WTC11 (cell line): ENCODE results near the gene TSBP1. TPM values are rescaled to one million over a fixed set of nuclear protein-coding genes. Genes with fewer than 3 reads are reported as not detected.

Source experiments
- ATAC-seq: fragments of 200-7000 bp; cut with Tn5 transposase; 2 replicates; pipeline ENCODE4 v1.10.0; 2021; ENCODE audit warnings: mild to moderate bottlenecking, moderate library complexity
- CTCF ChIA-PET: fragments of 300-600 bp; sonication (Branson Sonifier 250); formaldehyde crosslinking; loops from one replicate; lab custom pipeline; 2021; ENCODE audit warnings: antibody characterized with exemption; lab: Charles Lee
- POLR2A ChIA-PET: fragments of 350-600 bp; sonication (Branson Sonifier 250); formaldehyde crosslinking; loops from one replicate; lab custom pipeline; 2021; ENCODE audit warnings: antibody characterized with exemption; lab: Charles Lee
- DNase-seq: peaks from one replicate; pipeline ENCODE4 v3.0.0; 2021; ENCODE audit warnings: low spot score
- H3K27ac Mint-ChIP-seq: 2 replicates; pipeline ENCODE4 v1.8.0; 2021; ENCODE audit warnings: mixed read lengths
- H3K27me3 Mint-ChIP-seq: 2 replicates; pipeline ENCODE4 v1.8.0; 2021; ENCODE audit warnings: low read depth, mild to moderate bottlenecking, moderate library complexity, mixed read lengths
- H3K36me3 Mint-ChIP-seq: 2 replicates; pipeline ENCODE4 v1.8.0; 2021; ENCODE audit warnings: mixed read lengths
- H3K4me1 Mint-ChIP-seq: 2 replicates; pipeline ENCODE4 v1.8.0; 2022; ENCODE audit warnings: mixed read lengths
- H3K4me3 Mint-ChIP-seq: 2 replicates; pipeline ENCODE4 v1.8.0; 2021; ENCODE audit warnings: mild to moderate bottlenecking, moderate library complexity, mixed read lengths
- H3K9me3 Mint-ChIP-seq: 2 replicates; pipeline ENCODE4 v1.8.0; 2021; ENCODE audit warnings: mixed read lengths
- AR ChIP-seq: fragments of 250-450 bp; sonication (Bioruptor Pico); IDR thresholded peaks from 2 replicates; pipeline ENCODE4 v1.9.0; 2021; ENCODE audit warnings: mild to moderate bottlenecking
- CBFB ChIP-seq: sonication (generic); formaldehyde crosslinking; IDR thresholded peaks from 2 replicates; pipeline ENCODE4 v1.8.1; 2022; ENCODE audit warnings: mild to moderate bottlenecking, low read depth, missing genetic modification reagents
- CDX4 ChIP-seq: fragments of 250-450 bp; sonication (Bioruptor Pico); IDR thresholded peaks from 2 replicates; pipeline ENCODE4 v1.9.0; 2021; ENCODE audit warnings: moderate library complexity, mild to moderate bottlenecking, inconsistent platforms, borderline replicate concordance
- ERG ChIP-seq: fragments of 250-450 bp; sonication (Bioruptor Pico); IDR thresholded peaks from 2 replicates; pipeline ENCODE4 v1.8.0; 2021; ENCODE audit warnings: mild to moderate bottlenecking
- JUN ChIP-seq: sonication (generic); formaldehyde crosslinking; IDR thresholded peaks from 2 replicates; pipeline ENCODE4 v1.8.0; 2023; ENCODE audit warnings: mild to moderate bottlenecking, missing genetic modification reagents
- MAX ChIP-seq: sonication (generic); formaldehyde crosslinking; IDR thresholded peaks from 2 replicates; pipeline ENCODE4 v1.8.0; 2022; ENCODE audit warnings: mild to moderate bottlenecking, missing genetic modification reagents
- MXD4 ChIP-seq: fragments of 250-450 bp; sonication (Bioruptor Pico); IDR thresholded peaks from 2 replicates; pipeline ENCODE4 v1.8.0; 2021; ENCODE audit warnings: mild to moderate bottlenecking, moderate library complexity, borderline replicate concordance
- NFE2L1 ChIP-seq: sonication (generic); formaldehyde crosslinking; IDR thresholded peaks from 2 replicates; pipeline ENCODE4 v1.8.1; 2023; ENCODE audit warnings: missing genetic modification reagents
- SMAD3 ChIP-seq: sonication (generic); formaldehyde crosslinking; IDR thresholded peaks from 2 replicates; pipeline ENCODE4 v1.8.0; 2022; ENCODE audit warnings: missing genetic modification reagents, mild to moderate bottlenecking, borderline replicate concordance
- TEAD4 ChIP-seq: sonication (generic); formaldehyde crosslinking; IDR thresholded peaks from 2 replicates; pipeline ENCODE4 v1.8.0; 2022; ENCODE audit warnings: mild to moderate bottlenecking, missing genetic modification reagents
- USF2 ChIP-seq: sonication (generic); formaldehyde crosslinking; IDR thresholded peaks from 2 replicates; pipeline ENCODE4 v1.8.1; 2023; ENCODE audit warnings: mild to moderate bottlenecking, missing genetic modification reagents, moderate library complexity
- ZNF317 ChIP-seq: sonication (generic); formaldehyde crosslinking; IDR thresholded peaks from 2 replicates; pipeline ENCODE4 v1.8.1; 2023; ENCODE audit warnings: low read depth, mild to moderate bottlenecking, moderate library complexity, missing genetic modification reagents, borderline replicate concordance
- ZNF425 ChIP-seq: fragments of 250-450 bp; sonication (Bioruptor Pico); conservative IDR thresholded peaks from 2 replicates; pipeline ENCODE4 v1.9.0; 2021; ENCODE audit warnings: mild to moderate bottlenecking
- total RNA-seq: library from RNA; stranded (reverse); gene quantifications from 3 replicates; pipeline ENCODE4 v1.2.3, GENCODE V29; 2021
- TF ChIP-seq, protein P1 (sequence below): sonication (generic); formaldehyde crosslinking; IDR thresholded peaks from 2 replicates; pipeline ENCODE4 v1.8.1; 2022; ENCODE audit warnings: low read depth, mild to moderate bottlenecking, moderate library complexity, missing genetic modification reagents, borderline replicate concordance
- TF ChIP-seq, protein P2 (sequence below): sonication (generic); formaldehyde crosslinking; IDR thresholded peaks from 2 replicates; pipeline ENCODE4 v1.8.1; 2023; ENCODE audit warnings: mild to moderate bottlenecking, missing genetic modification reagents, borderline replicate concordance
- TF ChIP-seq, protein P3 (sequence below): fragments of 250-450 bp; sonication (Bioruptor Pico); IDR thresholded peaks from 2 replicates; pipeline ENCODE4 v1.9.0; 2021; ENCODE audit warnings: mild to moderate bottlenecking

TSBP1 gene
- total RNA-seq, 1 experiment from 2014 or later = not detected

- no peaks in the 10 kb centered on the region for H3K27me3 Mint-ChIP-seq
- ChIA-PET CTCF (no interaction called here), POLR2A (no interaction called here)
- ATAC-seq (no peak), DNase-seq (no peak)
- no peaks in the 10 kb centered on the region for H3K36me3 Mint-ChIP-seq
- H3K27ac Mint-ChIP-seq = no peak overlapping the region
- H3K4me1 Mint-ChIP-seq = no peaks in the 10 kb centered on the region
- no peaks in the 10 kb centered on the region for H3K9me3 Mint-ChIP-seq
- H3K4me3 Mint-ChIP-seq = no peak overlapping the region
- TF ChIP-seq NFE2L1 (CRISPR knock-in tag) (no peak), CBFB (CRISPR knock-in tag) (no peak), MAX (CRISPR knock-in tag) (no peak), ZNF317 (CRISPR knock-in tag) (no peak), JUN (CRISPR knock-in tag) (no peak), CDX4 (CRISPR knock-in tag) (no peak), TEAD4 (CRISPR knock-in tag) (no peak), ERG (CRISPR knock-in tag) (no peak), AR (CRISPR knock-in tag) (no peak), MXD4 (CRISPR knock-in tag) (no peak), USF2 (CRISPR knock-in tag) (no peak), SMAD3 (no peak), ZNF425 (CRISPR knock-in tag) (no peak)
- TF ChIP-seq, protein P1, sequence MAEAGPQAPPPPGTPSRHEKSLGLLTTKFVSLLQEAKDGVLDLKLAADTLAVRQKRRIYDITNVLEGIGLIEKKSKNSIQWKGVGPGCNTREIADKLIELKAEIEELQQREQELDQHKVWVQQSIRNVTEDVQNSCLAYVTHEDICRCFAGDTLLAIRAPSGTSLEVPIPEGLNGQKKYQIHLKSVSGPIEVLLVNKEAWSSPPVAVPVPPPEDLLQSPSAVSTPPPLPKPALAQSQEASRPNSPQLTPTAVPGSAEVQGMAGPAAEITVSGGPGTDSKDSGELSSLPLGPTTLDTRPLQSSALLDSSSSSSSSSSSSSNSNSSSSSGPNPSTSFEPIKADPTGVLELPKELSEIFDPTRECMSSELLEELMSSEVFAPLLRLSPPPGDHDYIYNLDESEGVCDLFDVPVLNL = no peak
- TF ChIP-seq, protein P2, sequence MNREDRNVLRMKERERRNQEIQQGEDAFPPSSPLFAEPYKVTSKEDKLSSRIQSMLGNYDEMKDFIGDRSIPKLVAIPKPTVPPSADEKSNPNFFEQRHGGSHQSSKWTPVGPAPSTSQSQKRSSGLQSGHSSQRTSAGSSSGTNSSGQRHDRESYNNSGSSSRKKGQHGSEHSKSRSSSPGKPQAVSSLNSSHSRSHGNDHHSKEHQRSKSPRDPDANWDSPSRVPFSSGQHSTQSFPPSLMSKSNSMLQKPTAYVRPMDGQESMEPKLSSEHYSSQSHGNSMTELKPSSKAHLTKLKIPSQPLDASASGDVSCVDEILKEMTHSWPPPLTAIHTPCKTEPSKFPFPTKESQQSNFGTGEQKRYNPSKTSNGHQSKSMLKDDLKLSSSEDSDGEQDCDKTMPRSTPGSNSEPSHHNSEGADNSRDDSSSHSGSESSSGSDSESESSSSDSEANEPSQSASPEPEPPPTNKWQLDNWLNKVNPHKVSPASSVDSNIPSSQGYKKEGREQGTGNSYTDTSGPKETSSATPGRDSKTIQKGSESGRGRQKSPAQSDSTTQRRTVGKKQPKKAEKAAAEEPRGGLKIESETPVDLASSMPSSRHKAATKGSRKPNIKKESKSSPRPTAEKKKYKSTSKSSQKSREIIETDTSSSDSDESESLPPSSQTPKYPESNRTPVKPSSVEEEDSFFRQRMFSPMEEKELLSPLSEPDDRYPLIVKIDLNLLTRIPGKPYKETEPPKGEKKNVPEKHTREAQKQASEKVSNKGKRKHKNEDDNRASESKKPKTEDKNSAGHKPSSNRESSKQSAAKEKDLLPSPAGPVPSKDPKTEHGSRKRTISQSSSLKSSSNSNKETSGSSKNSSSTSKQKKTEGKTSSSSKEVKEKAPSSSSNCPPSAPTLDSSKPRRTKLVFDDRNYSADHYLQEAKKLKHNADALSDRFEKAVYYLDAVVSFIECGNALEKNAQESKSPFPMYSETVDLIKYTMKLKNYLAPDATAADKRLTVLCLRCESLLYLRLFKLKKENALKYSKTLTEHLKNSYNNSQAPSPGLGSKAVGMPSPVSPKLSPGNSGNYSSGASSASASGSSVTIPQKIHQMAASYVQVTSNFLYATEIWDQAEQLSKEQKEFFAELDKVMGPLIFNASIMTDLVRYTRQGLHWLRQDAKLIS (CRISPR knock-in tag) = no peak
- TF ChIP-seq, protein P3, sequence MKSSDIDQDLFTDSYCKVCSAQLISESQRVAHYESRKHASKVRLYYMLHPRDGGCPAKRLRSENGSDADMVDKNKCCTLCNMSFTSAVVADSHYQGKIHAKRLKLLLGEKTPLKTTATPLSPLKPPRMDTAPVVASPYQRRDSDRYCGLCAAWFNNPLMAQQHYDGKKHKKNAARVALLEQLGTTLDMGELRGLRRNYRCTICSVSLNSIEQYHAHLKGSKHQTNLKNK (CRISPR knock-in tag) = no peak
Measured at GRCh38 chr6:32291543-32291942, 80.2 kb downstream of the TSBP1 start.
